Stimulated activated memory B cell treated with anti-CD40 and anti-IgM and Interleukin-4, amounts not matched to agents 10 μg/mL and 1 μg/mL and 100 μg/mL, for 72 hours (primary cell): ENCODE results near the gene CASP8.
"Not testable (repeated sequence)": the region's sequence is repeated elsewhere in the genome, so short reads cannot be mapped to it uniquely, and the experiment has no call there.

ENCODE experiments used
- ATAC-seq: fragments of 150-1000 bp; cut with Tn5 transposase; 2 replicates; pipeline ENCODE4 v1.10.0; 2021
- H3K27ac Mint-ChIP-seq: one replicate; pipeline ENCODE4 v1.8.0; 2022; ENCODE audit warnings: mild to moderate bottlenecking, mixed read lengths
- H3K27me3 Mint-ChIP-seq: one replicate; pipeline ENCODE4 v1.8.0; 2022; ENCODE audit warnings: mixed read lengths
- H3K36me3 Mint-ChIP-seq: one replicate; pipeline ENCODE4 v1.8.0; 2022; ENCODE audit warnings: mixed read lengths
- H3K4me1 Mint-ChIP-seq: one replicate; pipeline ENCODE4 v1.8.0; 2022; ENCODE audit warnings: mixed read lengths
- H3K4me3 Mint-ChIP-seq: one replicate; pipeline ENCODE4 v1.8.0; 2022; ENCODE audit warnings: mild to moderate bottlenecking, moderate library complexity, mixed read lengths
- H3K9me3 Mint-ChIP-seq: one replicate; pipeline ENCODE4 v1.8.0; 2022; ENCODE audit warnings: mixed read lengths

CASP8 gene

GRCh38 chr2:201234663-201235135 lies 25.6 kb upstream of the CASP8 start:
- ATAC-seq: no peak
- Mint-ChIP-seq H3K4me3 (peak overlapping the region; percentile 91), H3K36me3 (peaks cover 24% of the 10 kb centered on the region), H3K27me3 (no peaks in the 10 kb centered on the region), H3K27ac (peak overlapping the region; percentile 84), H3K4me1 (peaks cover 42% of the 10 kb centered on the region), H3K9me3 (no peaks in the 10 kb centered on the region)

GRCh38 chr2:201235860-201236811 lies 24.2 kb upstream of the CASP8 start:
- H3K27me3 Mint-ChIP-seq: no peaks in the 10 kb centered on the region
- H3K36me3 Mint-ChIP-seq: peaks cover 39% of the 10 kb centered on the region
- peaks cover 56% of the 10 kb centered on the region for H3K4me1 Mint-ChIP-seq
- H3K4me3 Mint-ChIP-seq: peak overlapping the region; percentile 67
- H3K27ac Mint-ChIP-seq: peak overlapping the region; percentile 87
- ATAC-seq: no peak
- H3K9me3 Mint-ChIP-seq: no peaks in the 10 kb centered on the region

GRCh38 chr2:201237486-201238123 lies 22.7 kb upstream of the CASP8 start:
- H3K4me3 Mint-ChIP-seq: no peak overlapping the region
- H3K27ac Mint-ChIP-seq: peak overlapping the region; percentile 87
- no peak for ATAC-seq
- peaks cover 53% of the 10 kb centered on the region for H3K36me3 Mint-ChIP-seq
- peaks cover 60% of the 10 kb centered on the region for H3K4me1 Mint-ChIP-seq
- no peaks in the 10 kb centered on the region for H3K9me3 Mint-ChIP-seq
- no peaks in the 10 kb centered on the region for H3K27me3 Mint-ChIP-seq

GRCh38 chr2:201239167-201239935 lies 21.0 kb upstream of the CASP8 start:
- H3K9me3 Mint-ChIP-seq, H3K27me3 Mint-ChIP-seq, H3K4me3 Mint-ChIP-seq, ATAC-seq: not testable (repeated sequence)
- Mint-ChIP-seq H3K4me1 (peaks cover 66% of the 10 kb centered on the region), H3K27ac (peak overlapping the region; percentile 57), H3K36me3 (peaks cover 54% of the 10 kb centered on the region)

GRCh38 chr2:201242571-201243277 lies 17.6 kb upstream of the CASP8 start:
- no peak for ATAC-seq

GRCh38 chr2:201244829-201245228 lies 15.5 kb upstream of the CASP8 start:
- no peaks in the 10 kb centered on the region for H3K27me3 Mint-ChIP-seq
- H3K36me3 Mint-ChIP-seq: peaks cover 35% of the 10 kb centered on the region
- H3K4me3 Mint-ChIP-seq: no peak overlapping the region
- no peak for ATAC-seq
- H3K4me1 Mint-ChIP-seq: peaks cover 69% of the 10 kb centered on the region
- peak overlapping the region; percentile 75 for H3K27ac Mint-ChIP-seq
- no peaks in the 10 kb centered on the region for H3K9me3 Mint-ChIP-seq

More at GRCh38 chr2:201242571-201243277, 17.6 kb upstream of the CASP8 start:
- Mint-ChIP-seq H3K4me3 (no peak overlapping the region), H3K36me3 (peaks cover 41% of the 10 kb centered on the region), H3K4me1 (peaks cover 71% of the 10 kb centered on the region), H3K27me3 (no peaks in the 10 kb centered on the region), H3K27ac (peak overlapping the region; percentile 56), H3K9me3 (no peaks in the 10 kb centered on the region)

- ATAC-seq: no peak
- no peak overlapping the region for H3K4me3 Mint-ChIP-seq
- H3K27ac Mint-ChIP-seq: peak overlapping the region; percentile 75
- peaks cover 69% of the 10 kb centered on the region for H3K4me1 Mint-ChIP-seq
- H3K27me3 Mint-ChIP-seq: no peaks in the 10 kb centered on the region
- peaks cover 32% of the 10 kb centered on the region for H3K36me3 Mint-ChIP-seq
- H3K9me3 Mint-ChIP-seq: no peaks in the 10 kb centered on the region
Observed at GRCh38 chr2:201246280-201246679, 14.1 kb upstream of the CASP8 start.

GRCh38 chr2:201248288-201248844 lies 12.0 kb upstream of the CASP8 start:
- H3K9me3 Mint-ChIP-seq: no peaks in the 10 kb centered on the region

GRCh38 chr2:201249889-201250288 lies 10.4 kb upstream of the CASP8 start:
- Mint-ChIP-seq H3K4me3 (no peak overlapping the region), H3K27me3 (no peaks in the 10 kb centered on the region), H3K36me3 (peaks cover 18% of the 10 kb centered on the region), H3K9me3 (no peaks in the 10 kb centered on the region), H3K4me1 (peaks cover 68% of the 10 kb centered on the region), H3K27ac (peak overlapping the region; percentile 53)
- no peak for ATAC-seq

More at GRCh38 chr2:201248288-201248844, 12.0 kb upstream of the CASP8 start:
- Mint-ChIP-seq H3K27ac (peak overlapping the region; percentile 53), H3K36me3 (peaks cover 18% of the 10 kb centered on the region), H3K27me3 (no peaks in the 10 kb centered on the region), H3K4me1 (peaks cover 70% of the 10 kb centered on the region), H3K4me3 (no peak overlapping the region)
- ATAC-seq: no peak

GRCh38 chr2:201250741-201251140 lies 9.6 kb upstream of the CASP8 start:
- H3K4me3 Mint-ChIP-seq: no peak overlapping the region
- H3K27me3 Mint-ChIP-seq: no peaks in the 10 kb centered on the region
- ATAC-seq: no peak
- peaks cover 59% of the 10 kb centered on the region for H3K4me1 Mint-ChIP-seq
- H3K27ac Mint-ChIP-seq: peak overlapping the region; percentile 53
- peaks cover 18% of the 10 kb centered on the region for H3K36me3 Mint-ChIP-seq
- H3K9me3 Mint-ChIP-seq: no peaks in the 10 kb centered on the region

GRCh38 chr2:201254081-201254730 lies 6.1 kb upstream of the CASP8 start:
- no peaks in the 10 kb centered on the region for H3K27me3 Mint-ChIP-seq
- H3K4me3 Mint-ChIP-seq: no peak overlapping the region
- H3K4me1 Mint-ChIP-seq: peaks cover 70% of the 10 kb centered on the region
- no peaks in the 10 kb centered on the region for H3K9me3 Mint-ChIP-seq
- peaks cover 12% of the 10 kb centered on the region for H3K36me3 Mint-ChIP-seq
- ATAC-seq: no peak
- H3K27ac Mint-ChIP-seq: peak overlapping the region; percentile 95

GRCh38 chr2:201255408-201256033 lies 4.8 kb upstream of the CASP8 start:
- peaks cover 6% of the 10 kb centered on the region for H3K36me3 Mint-ChIP-seq

GRCh38 chr2:201256082-201256481 lies 4.3 kb upstream of the CASP8 start:
- H3K9me3 Mint-ChIP-seq: no peaks in the 10 kb centered on the region
- no peak overlapping the region for H3K4me3 Mint-ChIP-seq
- H3K27ac Mint-ChIP-seq: peak overlapping the region; percentile 95
- no peaks in the 10 kb centered on the region for H3K27me3 Mint-ChIP-seq
- H3K4me1 Mint-ChIP-seq: peaks cover 68% of the 10 kb centered on the region
- peaks cover under 1% of the 10 kb centered on the region for H3K36me3 Mint-ChIP-seq
- no peak for ATAC-seq

More at GRCh38 chr2:201255408-201256033, 4.8 kb upstream of the CASP8 start:
- no peaks in the 10 kb centered on the region for H3K27me3 Mint-ChIP-seq
- no peak overlapping the region for H3K4me3 Mint-ChIP-seq
- H3K9me3 Mint-ChIP-seq: no peaks in the 10 kb centered on the region
- peaks cover 70% of the 10 kb centered on the region for H3K4me1 Mint-ChIP-seq
- ATAC-seq: no peak
- H3K27ac Mint-ChIP-seq: peak overlapping the region; percentile 95
